GM19467 (cell line): ENCODE results near the gene HRH1.
"Not testable (repeated sequence)": the region's sequence is repeated elsewhere in the genome, so short reads cannot be mapped to it uniquely, and the experiment has no call there.

ENCODE experiments used
- ATAC-seq: cut with Tn5 transposase; IDR thresholded peaks from one replicate; pipeline ENCODE4 v1.9.1; 2021; ENCODE audit warnings: mild to moderate bottlenecking, moderate library complexity; ENCODE audit not compliant: unreplicated experiment

Gene HRH1

GRCh38 chr3:11154036-11154952 lies at the start of gene HRH1:
Gene HRH1 (plus strand): TSS chr3:11154493. CDS start chr3:11259038, 104,545 bp downstream.
- ATAC-seq, result no peak

- ATAC-seq, result not testable (repeated sequence)
These were observed 41.0 kb upstream of the HRH1 start for GRCh38 chr3:11113316-11113715.

GRCh38 chr3:11115548-11115947 lies 38.7 kb upstream of the HRH1 start:
- ATAC-seq, result no peak

GRCh38 chr3:11116336-11117059 lies 37.8 kb upstream of the HRH1 start:
- ATAC-seq, result no peak

- ATAC-seq, result no peak
These were observed 36.7 kb upstream of the HRH1 start for GRCh38 chr3:11117591-11117990.

- no peak for ATAC-seq
These were observed 36.1 kb upstream of the HRH1 start for GRCh38 chr3:11118181-11118682.

GRCh38 chr3:11120091-11120805 lies 34.0 kb upstream of the HRH1 start:
- ATAC-seq, result no peak

GRCh38 chr3:11126653-11127052 lies 27.6 kb upstream of the HRH1 start:
- ATAC-seq, result no peak

- no peak for ATAC-seq
These were observed 25.3 kb upstream of the HRH1 start for GRCh38 chr3:11128682-11129632.

- no peak for ATAC-seq
These were observed 23.9 kb upstream of the HRH1 start for GRCh38 chr3:11130385-11130784.

GRCh38 chr3:11131371-11131770 lies 22.9 kb upstream of the HRH1 start:
- ATAC-seq, result no peak

GRCh38 chr3:11131886-11132285 lies 22.4 kb upstream of the HRH1 start:
- ATAC-seq, result not testable (repeated sequence)

- ATAC-seq, result no peak
These were observed 21.4 kb upstream of the HRH1 start for GRCh38 chr3:11132861-11133260.

- no peak for ATAC-seq
These were observed 19.5 kb upstream of the HRH1 start for GRCh38 chr3:11134794-11135193.

- no peak for ATAC-seq
These were observed 18.2 kb upstream of the HRH1 start for GRCh38 chr3:11136116-11136515.

GRCh38 chr3:11136830-11137626 lies 17.3 kb upstream of the HRH1 start:
- no peak for ATAC-seq

GRCh38 chr3:11137627-11137959 lies 16.7 kb upstream of the HRH1 start:
- no peak for ATAC-seq

GRCh38 chr3:11138371-11138770 lies 15.9 kb upstream of the HRH1 start:
- no peak for ATAC-seq

- ATAC-seq, result peak; percentile 94
These were observed 14.1 kb upstream of the HRH1 start for GRCh38 chr3:11140030-11140712.
